AG08396 (cell line): ENCODE data around the gene PTAR1.
"Not testable (repeated sequence)": the region's sequence is repeated elsewhere in the genome, so short reads cannot be mapped to it uniquely, and the experiment has no call there.

ENCODE experiments used
- DNase-seq: peaks from one replicate; pipeline ENCODE4 v3.0.0; 2012; ENCODE audit warnings: low spot score, mixed read lengths

PTAR1 gene, protein sequence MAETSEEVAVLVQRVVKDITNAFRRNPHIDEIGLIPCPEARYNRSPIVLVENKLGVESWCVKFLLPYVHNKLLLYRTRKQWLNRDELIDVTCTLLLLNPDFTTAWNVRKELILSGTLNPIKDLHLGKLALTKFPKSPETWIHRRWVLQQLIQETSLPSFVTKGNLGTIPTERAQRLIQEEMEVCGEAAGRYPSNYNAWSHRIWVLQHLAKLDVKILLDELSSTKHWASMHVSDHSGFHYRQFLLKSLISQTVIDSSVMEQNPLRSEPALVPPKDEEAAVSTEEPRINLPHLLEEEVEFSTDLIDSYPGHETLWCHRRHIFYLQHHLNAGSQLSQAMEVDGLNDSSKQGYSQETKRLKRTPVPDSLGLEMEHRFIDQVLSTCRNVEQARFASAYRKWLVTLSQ

DNA sequence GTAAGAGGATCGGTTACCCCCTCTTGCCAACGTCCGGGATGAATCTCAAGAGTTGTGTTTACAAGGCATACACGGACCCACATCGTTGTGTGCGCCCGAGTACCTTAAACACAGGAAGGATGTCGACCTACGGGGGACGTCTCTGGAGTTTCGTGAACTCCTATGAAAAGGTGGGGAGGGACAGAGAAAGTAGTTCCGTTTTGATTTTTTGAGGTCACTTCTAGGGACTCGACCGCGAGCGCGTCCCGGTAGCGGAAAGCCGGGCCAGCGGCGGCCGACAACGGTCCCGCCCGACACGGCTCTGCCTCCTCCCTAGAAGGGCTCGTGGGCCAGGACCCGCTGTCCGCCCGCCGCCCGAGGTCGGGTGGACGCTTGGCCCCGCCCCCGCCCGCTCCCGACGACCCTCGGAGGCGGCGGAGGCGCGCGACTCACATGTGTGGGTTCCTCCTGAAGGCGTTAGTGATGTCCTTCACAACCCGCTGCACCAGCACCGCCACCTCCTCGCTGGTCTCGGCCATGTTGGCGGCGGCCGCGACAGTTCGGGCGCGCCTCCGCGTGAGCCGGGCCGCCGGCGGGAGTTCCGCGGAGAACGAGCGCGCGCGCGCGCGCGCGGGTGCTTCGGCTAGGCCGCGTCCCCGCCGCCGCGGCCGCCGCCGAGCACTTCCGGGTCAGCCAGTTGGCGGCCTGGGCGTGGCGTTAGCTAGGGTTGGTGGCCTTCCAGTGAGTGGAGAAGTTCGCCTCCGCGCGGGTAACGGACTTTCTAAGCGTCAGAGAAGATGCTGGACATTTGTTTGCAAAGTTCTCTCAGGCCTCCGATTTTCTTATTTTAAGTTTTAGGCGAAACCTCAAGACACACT lies at the start of gene PTAR1:
PTAR1 (minus strand) TSS at position 591 of the 857 bp plus-strand sequence; CDS start at position 518, 73 bp downstream.
- peak; percentile 90 for DNase-seq

DNA sequence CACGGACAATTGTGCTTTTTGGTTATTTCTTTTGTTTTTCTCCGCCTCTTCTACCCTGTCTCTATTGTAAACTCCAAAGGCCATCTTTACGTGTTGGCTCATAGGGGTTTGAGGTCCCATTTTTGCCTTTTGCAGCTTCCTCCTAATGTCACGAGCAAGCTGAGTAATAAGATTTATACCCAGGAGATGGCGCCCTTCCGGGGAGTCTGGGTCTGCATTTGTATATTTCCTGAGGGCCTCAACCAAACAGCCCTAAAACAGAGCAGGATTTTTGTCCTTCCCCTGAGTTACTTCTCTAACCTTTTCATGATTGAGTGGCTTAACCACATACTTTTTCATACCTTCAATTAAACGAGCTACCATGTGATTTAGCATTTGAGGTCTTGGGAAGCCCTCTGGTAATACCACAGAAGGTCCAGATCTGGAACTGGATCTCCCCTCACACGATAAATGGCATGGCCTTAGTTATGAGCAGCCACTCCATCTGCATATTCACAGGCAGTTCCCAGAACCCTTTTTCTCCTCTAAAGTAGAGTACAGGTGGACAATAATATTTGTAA lies 49.6 kb upstream of the PTAR1 start:
- DNase-seq: peak; percentile 35

DNA sequence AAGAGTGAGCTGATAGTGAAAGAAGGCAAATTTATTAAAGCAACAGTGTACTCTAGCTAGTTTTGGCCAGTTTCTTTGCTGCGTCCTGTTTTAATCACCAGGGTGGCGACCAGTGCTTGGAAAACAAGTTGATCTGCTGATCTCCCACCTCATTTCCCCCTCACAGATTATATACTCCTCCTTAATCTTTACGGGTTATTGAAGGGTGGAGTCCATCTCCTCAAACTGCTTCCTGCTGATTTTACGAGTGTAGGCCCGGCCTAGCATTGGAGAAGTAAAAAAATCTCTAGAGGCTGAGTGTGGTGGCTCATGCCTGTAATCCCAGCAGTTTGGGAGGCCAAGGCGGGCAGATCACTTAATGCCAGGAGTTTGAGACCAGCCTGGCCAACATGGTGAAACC lies 46.8 kb upstream of the PTAR1 start:
- no peak for DNase-seq

DNA sequence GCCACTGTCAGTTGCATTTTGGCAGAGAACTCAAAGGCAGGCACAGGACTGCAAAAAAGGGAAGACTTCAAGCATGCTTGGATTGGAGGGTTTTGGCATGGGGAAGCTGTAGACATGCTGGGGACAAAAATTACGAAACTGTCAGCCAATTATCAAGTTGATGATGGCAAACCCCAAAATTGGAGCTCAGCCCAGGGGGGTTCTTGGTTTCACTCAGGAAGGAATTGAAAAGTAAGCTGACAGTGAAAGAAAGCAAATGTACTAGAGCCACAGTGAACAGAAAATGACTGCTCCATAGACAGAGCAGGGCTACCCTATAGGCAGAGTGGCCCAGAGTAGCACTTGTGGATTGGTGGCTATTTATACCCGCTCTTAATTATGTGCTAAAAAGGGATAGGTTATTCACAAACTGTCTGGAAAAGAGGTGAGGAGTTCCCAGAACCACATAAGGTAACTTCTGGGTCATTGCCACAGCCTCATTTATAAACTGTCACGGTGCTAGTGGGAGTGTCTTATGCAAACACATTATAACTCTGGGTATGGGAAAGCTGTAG lies 46.2 kb upstream of the PTAR1 start:
- DNase-seq: no peak

DNA sequence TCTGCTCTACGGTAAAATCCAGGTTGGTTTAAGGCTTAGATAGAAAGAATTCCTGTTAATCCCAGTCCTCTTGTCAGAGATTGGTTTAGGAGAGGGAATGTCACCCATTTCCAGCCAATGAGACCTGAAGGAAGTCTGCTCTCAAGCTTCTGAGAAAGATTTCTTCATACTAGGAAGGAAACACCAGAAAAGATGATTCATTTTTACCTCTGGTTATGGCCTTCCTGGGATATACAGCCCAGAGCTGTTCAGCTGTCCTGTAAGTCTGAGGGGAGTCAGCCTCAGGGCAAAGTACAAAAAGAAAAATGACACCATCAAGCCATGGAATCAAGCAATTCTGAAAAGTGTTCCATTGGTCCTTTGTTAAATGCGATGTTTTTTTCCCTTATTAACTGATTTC lies 42.2 kb upstream of the PTAR1 start:
- no peak for DNase-seq

DNA sequence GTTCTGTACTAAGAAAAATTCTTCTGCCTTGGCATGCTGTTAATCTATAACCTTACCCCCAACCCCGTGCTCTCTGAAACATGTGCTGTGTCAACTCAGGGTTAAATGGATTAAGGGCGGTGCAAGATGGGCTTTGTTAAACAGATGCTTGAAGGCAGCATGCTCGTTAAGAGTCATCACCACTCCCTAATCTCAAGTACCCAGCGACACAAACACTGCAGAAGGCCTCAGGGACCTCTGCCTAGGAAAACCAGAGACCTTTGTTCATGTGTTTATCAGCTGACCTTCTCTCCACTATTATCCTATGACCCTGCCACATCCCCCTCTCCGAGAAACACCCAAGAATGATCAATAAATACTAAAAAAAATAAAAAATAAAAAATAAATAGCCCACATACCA lies 40.2 kb upstream of the PTAR1 start:
- DNase-seq: not testable (repeated sequence)

DNA sequence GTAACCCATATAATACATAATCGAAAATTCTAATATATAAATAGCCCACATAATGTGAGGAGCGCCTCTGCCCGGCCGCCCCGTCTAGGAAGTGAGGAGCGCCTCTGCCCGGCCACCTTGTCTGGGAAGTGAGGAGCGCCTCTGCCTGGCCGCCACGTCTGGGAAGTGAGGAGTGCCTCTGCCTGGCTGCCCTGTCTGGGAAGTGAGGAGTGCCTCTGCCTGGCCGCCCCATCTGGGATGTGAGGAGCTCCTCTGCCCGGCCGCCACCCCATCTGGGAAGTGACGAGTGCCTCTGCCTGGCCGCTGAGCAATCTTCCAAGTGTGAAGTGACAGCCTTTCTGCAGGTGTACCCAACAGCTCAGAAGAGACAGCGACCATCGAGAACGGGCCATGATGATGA lies 39.7 kb upstream of the PTAR1 start:
- not testable (repeated sequence) for DNase-seq

DNA sequence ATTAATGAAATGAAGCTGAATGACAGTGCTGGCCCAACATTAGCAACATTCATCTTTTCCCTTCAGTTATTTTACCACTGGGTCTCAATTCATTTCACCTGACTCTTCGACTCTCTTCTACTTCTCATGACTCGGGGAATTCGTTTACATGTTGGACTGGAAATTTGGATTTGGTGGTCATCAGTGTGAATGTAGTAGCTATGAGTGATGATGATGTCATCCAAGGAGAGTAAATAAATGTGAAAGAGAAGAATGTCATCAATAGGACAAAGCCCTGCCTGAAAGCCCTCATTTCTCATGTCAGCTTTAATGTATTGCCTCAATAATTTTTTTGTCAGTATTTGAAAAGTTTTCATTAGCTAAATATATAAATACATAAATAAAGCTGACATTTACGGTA lies 38.9 kb upstream of the PTAR1 start:
- DNase-seq: peak; percentile 22

DNA sequence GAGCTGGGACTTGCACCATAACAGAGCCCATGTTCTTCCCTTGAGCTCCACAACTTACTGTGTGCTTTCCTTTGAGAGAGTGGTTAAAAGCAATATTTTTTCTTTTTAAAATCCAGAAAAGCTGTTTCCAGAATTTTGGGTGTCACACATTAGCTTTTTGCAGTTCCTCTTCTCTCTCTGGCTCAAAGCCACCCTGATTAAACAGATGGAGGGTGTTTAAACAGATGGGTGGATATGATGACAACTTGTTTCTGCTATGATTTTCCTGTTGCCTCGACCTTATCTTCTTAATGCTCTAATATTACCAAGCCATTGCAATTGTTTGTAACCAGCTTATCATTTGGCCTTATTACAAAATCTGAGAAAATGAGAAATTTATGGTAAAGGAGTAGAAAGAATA lies 37.9 kb upstream of the PTAR1 start:
- DNase-seq: no peak

DNA sequence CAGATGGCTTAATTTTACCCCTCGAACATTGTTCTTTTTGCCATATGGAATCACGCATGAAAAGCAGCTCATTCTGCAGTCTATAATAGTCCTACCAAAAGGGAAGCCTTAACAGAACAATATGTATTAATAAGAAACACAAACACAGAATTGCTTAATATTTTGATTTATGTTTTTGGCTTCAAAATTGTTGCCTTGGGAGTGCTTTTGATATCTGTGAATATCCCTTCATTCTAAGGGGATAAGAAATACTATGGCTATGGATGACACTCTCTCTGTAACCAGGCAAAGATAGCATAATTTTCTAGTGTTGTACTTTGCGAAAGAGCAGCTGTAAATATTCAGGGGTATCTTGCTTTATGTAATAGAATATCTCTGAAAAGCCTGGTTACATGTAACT lies 34.5 kb upstream of the PTAR1 start:
- no peak for DNase-seq

DNA sequence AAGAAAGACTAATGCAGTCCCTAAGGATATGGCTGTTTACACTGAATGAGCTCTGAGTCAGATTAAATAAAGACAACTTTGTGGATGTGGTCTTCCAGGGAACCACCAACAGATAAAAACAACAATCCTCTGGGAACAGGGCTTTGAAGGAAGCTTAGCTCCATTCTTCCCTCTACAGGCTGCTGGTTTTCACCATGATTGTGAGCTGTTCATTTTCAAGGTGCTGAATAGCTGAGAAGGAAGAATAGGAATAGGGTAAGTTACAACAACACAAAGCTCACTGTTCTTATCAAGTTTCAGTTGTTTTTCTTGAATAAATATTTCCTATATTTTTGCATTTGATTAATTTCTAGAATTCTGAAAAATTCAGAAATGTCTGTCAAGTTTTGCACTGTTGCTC lies 25.9 kb upstream of the PTAR1 start:
- peak; percentile 36 for DNase-seq

DNA sequence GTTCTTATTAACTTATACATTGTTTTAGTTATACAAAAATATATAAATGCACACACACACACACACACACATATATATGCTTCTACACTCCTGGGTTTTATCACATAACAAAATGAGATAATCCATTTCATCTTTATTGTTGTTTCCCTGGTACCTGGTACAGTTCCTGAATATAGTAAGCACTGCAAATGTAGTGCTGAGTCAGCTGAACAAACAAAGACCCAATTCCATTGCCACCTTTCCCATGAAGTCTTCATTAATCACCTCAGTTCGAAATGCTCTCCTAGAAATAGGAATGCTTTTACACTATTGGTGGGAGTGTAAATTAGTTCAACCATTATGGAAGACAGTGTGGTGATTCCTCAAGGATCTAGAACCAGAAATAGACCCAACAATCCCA lies 13.4 kb upstream of the PTAR1 start:
- no peak for DNase-seq

DNA sequence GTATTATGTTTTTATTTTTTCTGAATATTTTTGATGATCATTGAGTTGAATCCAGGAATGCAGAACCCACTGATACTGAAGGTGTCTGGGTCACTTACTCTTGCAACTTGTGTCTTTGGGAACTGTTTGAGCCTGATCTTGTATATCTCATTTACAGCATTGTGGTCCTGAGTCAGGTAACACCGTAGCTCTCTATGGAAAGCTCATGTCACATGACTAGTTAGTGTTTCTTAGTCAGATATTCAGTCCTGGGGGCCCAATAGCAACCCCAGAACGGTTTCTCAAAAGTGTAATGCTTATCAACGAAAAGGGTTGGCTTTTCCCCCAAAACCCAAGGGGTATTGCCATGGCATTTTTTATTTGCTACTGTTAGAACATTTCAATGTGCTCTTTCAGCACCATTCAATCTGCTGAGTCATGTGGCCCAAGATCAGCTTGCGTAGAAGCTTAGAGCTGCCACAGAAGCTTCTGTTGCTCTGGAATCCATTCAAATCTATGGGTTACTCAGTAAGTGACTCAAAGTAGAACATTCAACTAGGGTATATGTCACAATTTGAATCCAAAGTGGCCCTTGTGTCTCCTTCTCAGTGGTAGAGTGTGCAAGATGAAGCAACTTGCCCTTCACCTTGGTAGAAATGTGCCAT lies 12.1 kb upstream of the PTAR1 start:
- peak; percentile 58 for DNase-seq

DNA sequence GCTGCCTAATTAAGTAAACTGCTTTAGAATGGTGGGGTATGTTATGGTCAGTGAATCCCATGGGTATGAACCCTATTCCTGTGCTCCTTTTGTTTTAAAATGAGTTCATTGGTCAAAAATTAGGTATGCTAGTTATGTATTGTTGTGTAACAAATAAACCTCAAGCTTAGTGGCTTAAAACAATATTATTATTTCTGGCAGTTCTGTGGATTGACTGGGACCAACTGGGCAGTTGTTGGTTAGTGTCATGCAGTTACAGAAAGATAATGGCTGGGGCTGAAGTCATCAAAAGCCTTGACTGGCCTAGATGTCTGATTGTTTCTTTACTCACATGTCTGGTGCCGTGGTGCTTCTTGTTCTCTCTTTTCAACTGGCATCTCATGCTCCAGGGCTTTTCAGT lies 8.9 kb upstream of the PTAR1 start:
- peak; percentile 42 for DNase-seq

DNA sequence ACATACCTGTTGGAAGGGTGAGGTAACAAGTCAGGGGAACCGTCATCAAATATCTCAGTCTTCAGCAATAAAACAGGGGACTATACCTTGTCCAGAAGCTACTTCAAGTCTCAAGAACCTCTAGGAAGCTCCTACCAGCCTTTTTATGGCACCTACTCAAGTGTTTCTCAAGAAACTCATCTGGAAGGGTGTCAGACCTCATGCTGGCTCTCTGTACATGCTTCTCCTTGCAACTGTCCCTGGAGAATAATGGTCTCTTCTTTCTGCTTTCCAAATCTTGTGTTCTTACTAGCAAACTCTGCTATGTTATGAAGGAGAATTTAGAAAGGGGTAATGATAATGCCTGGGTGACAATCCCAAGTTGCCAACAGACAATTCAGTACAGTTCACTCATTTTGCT lies 8.3 kb upstream of the PTAR1 start:
- DNase-seq: no peak

DNA sequence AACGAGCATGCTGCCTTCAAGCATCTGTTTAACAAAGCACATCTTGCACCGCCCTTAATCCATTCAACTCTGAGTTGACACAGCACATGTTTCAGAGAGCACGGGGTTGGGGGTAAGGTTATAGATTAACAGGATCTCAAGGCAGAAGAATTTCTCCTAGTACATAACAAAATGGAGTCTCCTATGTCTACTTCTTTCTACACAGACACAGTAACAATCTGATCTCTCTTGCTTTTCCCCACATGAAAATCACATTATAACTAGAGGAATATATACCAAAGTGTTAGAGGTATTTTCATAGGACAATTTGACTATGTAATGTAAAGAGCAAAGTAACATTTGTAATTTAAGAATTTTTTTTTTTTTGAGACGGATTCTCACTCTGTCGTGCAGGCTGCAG lies 4.1 kb upstream of the PTAR1 start:
- DNase-seq: not testable (repeated sequence)

DNA sequence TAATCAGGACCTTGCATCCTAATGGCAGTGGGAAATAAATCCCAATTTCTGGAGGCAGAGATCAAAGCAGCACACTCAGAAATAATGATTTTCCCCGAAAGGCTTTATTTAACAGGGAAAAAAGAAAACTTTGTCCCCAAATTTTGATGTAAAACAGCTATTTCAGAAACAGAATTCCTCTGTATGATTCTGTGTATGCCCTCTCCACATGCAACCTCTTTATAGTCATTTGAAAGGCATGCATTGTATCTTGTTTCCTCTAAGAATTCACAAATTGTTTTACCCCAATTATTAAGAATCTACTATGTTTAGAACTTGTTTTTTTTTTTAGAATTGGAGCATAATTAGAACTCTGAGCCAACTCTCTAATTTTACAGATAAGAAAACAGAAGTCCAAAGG lies 2.7 kb upstream of the PTAR1 start:
- no peak for DNase-seq

DNA sequence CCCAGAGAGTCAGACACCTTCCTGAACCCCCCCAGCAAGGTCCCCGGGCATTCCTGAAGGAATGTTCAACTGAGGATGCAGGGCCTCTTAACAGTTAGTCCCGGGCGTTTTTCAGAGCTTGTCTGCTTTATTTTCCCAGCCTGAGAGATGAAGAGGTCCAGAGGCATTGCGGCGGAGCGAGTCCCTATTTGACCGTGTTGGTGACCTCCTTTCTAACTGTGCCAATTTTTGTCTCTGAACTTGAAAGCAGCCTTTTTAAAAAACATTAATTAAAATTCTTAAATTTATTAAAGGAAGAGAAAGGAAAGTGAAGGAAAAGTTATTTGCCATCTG lies 433 bp upstream of the PTAR1 start:
- no peak for DNase-seq

DNA sequence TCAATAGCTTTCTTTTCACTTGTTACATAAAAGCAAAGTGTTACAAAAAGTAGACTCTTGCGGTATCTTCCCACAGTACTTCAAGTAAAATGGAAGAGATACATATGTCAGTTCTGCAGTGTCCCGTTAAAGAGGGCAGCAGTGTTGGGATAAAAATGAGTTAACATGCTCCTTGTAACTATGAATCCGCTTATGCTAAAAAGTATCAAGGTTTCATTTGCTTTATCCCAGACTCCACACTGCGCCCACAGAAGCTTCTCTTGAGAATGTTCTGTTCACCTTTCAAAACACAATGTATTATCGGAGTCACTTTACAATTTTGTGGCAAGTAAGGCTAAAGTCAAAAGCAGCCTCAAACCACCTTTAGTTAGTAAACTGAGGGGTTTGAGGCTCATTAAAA lies 790 bp downstream of the PTAR1 start:
- DNase-seq: no peak

DNA sequence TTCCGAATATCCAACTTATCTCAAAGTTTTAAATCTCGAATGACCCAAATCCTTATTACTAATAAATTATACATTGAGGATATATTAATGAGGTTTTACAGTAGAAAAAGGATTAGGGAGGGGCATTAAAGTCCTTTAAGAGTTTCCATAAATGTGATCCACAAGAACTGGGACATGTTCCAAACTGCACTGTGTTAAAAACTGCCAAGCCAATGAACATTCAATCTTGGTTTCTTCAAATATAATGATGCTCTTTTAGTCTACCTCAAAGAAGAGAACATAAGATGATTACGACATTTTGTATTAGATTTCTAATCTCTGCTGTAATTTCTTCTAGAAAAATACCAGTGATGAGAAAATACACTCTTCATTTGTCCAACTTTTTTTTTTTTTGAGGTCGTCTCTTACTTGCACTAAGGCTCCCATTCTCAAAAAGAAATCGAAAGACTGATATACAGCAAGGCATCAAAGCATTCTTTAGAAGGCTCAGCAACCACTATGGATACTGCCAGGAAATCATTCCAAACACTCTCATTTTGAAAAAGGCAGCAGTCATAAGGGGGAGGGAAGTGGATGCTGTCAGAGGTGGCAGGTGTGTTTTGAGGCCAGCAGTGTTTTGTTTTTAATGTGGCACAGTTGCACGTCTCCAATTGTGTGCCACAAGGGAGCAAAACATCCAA lies 1.7 kb downstream of the PTAR1 start:
- no peak for DNase-seq

DNA sequence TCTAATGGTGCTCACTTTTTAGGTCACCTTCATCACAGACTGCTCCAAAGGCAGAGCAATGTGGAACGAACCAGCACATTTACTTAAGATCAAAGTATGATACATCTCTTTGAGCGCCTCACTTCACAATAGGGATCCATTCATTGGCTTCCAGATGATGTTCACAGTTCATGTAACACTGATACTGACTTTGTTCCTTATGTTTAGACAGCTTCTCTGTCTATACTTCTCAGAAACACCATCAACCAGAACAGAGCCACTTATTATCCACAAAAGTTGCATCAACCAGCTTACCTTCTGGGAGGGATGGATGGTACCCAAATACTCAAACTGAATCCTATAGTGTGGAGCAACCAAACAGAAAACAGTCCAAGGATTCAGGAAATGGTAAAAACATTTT lies 4.6 kb downstream of the PTAR1 start:
- no peak for DNase-seq

DNA sequence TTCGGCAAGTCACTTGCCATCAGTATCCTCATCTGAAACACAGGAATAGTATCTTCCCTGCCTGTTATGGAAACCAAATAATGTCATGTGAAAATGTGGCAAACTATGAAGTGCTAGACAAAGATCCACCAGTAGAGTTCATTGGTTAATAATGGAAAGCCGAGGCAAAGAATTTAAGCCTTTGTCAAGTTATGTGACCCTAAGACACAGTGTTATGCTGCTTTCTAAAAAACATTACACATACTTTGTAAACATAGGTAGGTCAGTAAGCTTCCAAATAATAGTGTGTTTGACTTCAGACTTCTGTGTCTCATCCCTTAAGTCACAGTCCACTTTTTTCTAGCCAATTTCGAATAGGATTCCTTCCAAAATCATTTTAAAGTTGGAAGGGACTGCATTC lies 6.0 kb downstream of the PTAR1 start:
- DNase-seq: no peak
